A549 (cell line): ENCODE measurements around the gene SEMA3B. TPM values are rescaled to one million over a fixed set of nuclear protein-coding genes. Genes with fewer than 3 reads are reported as not detected.
A peak's percentile ranks its signal among the peaks of the same experiment; 100 is the strongest.

Experiments
- ATAC-seq, 2 experiments: fragments of 200-7000 bp in 1 of 2; fragments of >200 bp in 1 of 2; cut with Nextera tagmentation in 1 of 2; cut with Tn5 transposase in 1 of 2; 3 replicates each; pipeline versions ENCODE4 v1.8.0 to v1.9.1; 2018 to 2020; ENCODE audit warnings: mild to moderate bottlenecking in 1 of 2, moderate library complexity in 1 of 2
- CTCF ChIA-PET: fragments of 300-600 bp; sonication (Branson Sonifier 250); formaldehyde crosslinking; extraction: SDS; loops from one replicate; lab custom pipeline; 2021; ENCODE audit warnings: antibody characterized with exemption, inconsistent platforms; lab: Yijun Ruan, JAX
- POLR2A ChIA-PET: fragments of 350-600 bp; formaldehyde crosslinking; extraction: SDS; loops from one replicate; lab custom pipeline; 2021; ENCODE audit warnings: antibody characterized with exemption, inconsistent platforms; lab: Yijun Ruan, JAX
- DNase-seq, 2 experiments: peaks; one replicate each; pipeline versions ENCODE4 v3.0.0 to v3.0.0-alpha.2; 2011 to 2016; ENCODE audit warnings: low read depth in 1 of 2, low spot score in 1 of 2
- FAIRE-seq: peaks from 2 replicates; lab custom pipeline; 2011; peaks lifted over from hg19 to GRCh38; lab: Jason Lieb, UNC
- H3K27ac ChIP-seq, 2 experiments: fragments of >200 bp; sonication (Bioruptor Twin); formaldehyde crosslinking; 3 replicates each; pipeline ENCODE4 v1.5.1; 2016 to 2017
- H3K4me1 ChIP-seq: fragments of >200 bp; sonication (Bioruptor Twin); formaldehyde crosslinking; 3 replicates; pipeline ENCODE4 v1.6.1; 2016
- H3K4me2 ChIP-seq: fragments of >200 bp; sonication (Bioruptor Twin); formaldehyde crosslinking; 3 replicates; pipeline ENCODE4 v1.6.1; 2016
- H3K4me3 ChIP-seq: fragments of >200 bp; sonication (Bioruptor Twin); formaldehyde crosslinking; 3 replicates; pipeline ENCODE4 v1.5.1; 2016
- H3K9me3 ChIP-seq: fragments of >200 bp; sonication (Bioruptor Twin); formaldehyde crosslinking; 3 replicates; pipeline ENCODE4 v1.6.1; 2016
- ATOH8 ChIP-seq: fragments of 250-450 bp; sonication (Bioruptor Pico); IDR thresholded peaks from 2 replicates; pipeline ENCODE4 v1.5.0; 2020; ENCODE audit warnings: low read depth, mild to moderate bottlenecking, moderate library complexity
- BCL3 ChIP-seq: fragments of >200 bp; sonication (Bioruptor Twin); formaldehyde crosslinking; IDR thresholded peaks from 3 replicates; pipeline ENCODE4 v1.6.1; 2016
- CHD4 ChIP-seq: fragments of 200-600 bp; sonication (generic); IDR thresholded peaks from 2 replicates; pipeline ENCODE4 v1.6.1; 2016; ENCODE audit warnings: antibody characterized with exemption, mild to moderate bottlenecking, borderline replicate concordance
- E2F6 ChIP-seq: IDR thresholded peaks from 2 replicates; pipeline ENCODE4 v1.6.1; 2012; ENCODE audit warnings: low read depth, borderline replicate concordance
- EHF ChIP-seq: fragments of 250-450 bp; sonication (Bioruptor Pico); IDR thresholded peaks from 2 replicates; pipeline ENCODE4 v1.5.0; 2020; ENCODE audit warnings: mild to moderate bottlenecking
- EHMT2 ChIP-seq: fragments of 200-600 bp; sonication (generic); IDR thresholded peaks from 2 replicates; pipeline ENCODE4 v1.6.1; 2016; ENCODE audit warnings: antibody characterized with exemption, low read depth, mild to moderate bottlenecking, moderate library complexity
- FOSL2 ChIP-seq, 2 experiments: fragments of 450-650 bp in 1 of 2; fragments of >200 bp in 1 of 2; sonication (Bioruptor Twin) in 1 of 2; formaldehyde crosslinking; IDR thresholded peaks; 2 replicates each; pipeline versions ENCODE4 v1.5.0 to v1.6.1; 2016 to 2020; ENCODE audit warnings: mild to moderate bottlenecking in 1 of 2, moderate library complexity in 1 of 2
- HES2 ChIP-seq: fragments of >200 bp; sonication (Bioruptor Twin); formaldehyde crosslinking; IDR thresholded peaks from 2 replicates; pipeline ENCODE4 v1.6.1; 2016
- HOXB13 ChIP-seq: fragments of 250-450 bp; sonication (Bioruptor Pico); IDR thresholded peaks from 2 replicates; pipeline ENCODE4 v1.5.0; 2020; ENCODE audit warnings: low read depth, mild to moderate bottlenecking, moderate library complexity
- HOXB5 ChIP-seq: fragments of 250-450 bp; sonication (Bioruptor Pico); IDR thresholded peaks from 2 replicates; pipeline ENCODE4 v1.5.0; 2020; ENCODE audit warnings: mild to moderate bottlenecking, moderate library complexity
- JUN ChIP-seq, 2 experiments: fragments of >200 bp; sonication (Bioruptor Twin); formaldehyde crosslinking; IDR thresholded peaks; 2 replicates in 1 of 2; 3 replicates in 1 of 2; pipeline ENCODE4 v1.6.1; 2016 to 2017
- KDM1A ChIP-seq: fragments of 200-600 bp; sonication (generic); IDR thresholded peaks from 2 replicates; pipeline ENCODE4 v1.6.1; 2016; ENCODE audit warnings: low read depth, mild to moderate bottlenecking
- MAX ChIP-seq: IDR thresholded peaks from 2 replicates; pipeline ENCODE4 v1.6.1; 2012
- MAZ ChIP-seq: fragments of 150-350 bp; IDR thresholded peaks from 2 replicates; pipeline ENCODE4 v1.6.1; 2014; ENCODE audit warnings: antibody characterized with exemption, low read depth, low read length, borderline replicate concordance
- NFE2L2 ChIP-seq: fragments of 150-350 bp; conservative IDR thresholded peaks from 2 replicates; pipeline ENCODE4 v1.6.1; 2014; ENCODE audit warnings: low read length
- NPAS2 ChIP-seq: fragments of 250-450 bp; sonication (Bioruptor Pico); IDR thresholded peaks from 2 replicates; pipeline ENCODE4 v1.8.0; 2022; ENCODE audit warnings: mild to moderate bottlenecking, moderate library complexity, borderline replicate concordance
- RAD21 ChIP-seq, 2 experiments: fragments of >200 bp in 1 of 2; sonication (Bioruptor Twin) in 1 of 2; formaldehyde crosslinking in 1 of 2; IDR thresholded peaks in 1 of 2; conservative IDR thresholded peaks in 1 of 2; 2 replicates in 1 of 2; 3 replicates in 1 of 2; pipeline ENCODE4 v1.6.1; 2012 to 2018; ENCODE audit warnings: inconsistent platforms in 1 of 2
- RARB ChIP-seq: fragments of 250-450 bp; sonication (Bioruptor Pico); IDR thresholded peaks from 2 replicates; pipeline ENCODE4 v1.8.0; 2021; ENCODE audit warnings: mild to moderate bottlenecking, moderate library complexity
- RCOR1 ChIP-seq: fragments of 150-350 bp; IDR thresholded peaks from 2 replicates; pipeline ENCODE4 v1.6.1; 2014; ENCODE audit warnings: antibody characterized with exemption, low read length, low read depth
- RFX5 ChIP-seq: fragments of 450-650 bp; IDR thresholded peaks from 2 replicates; pipeline ENCODE4 v1.7.1; 2014; ENCODE audit warnings: antibody characterized with exemption, mild to moderate bottlenecking, moderate library complexity
- SMC3 ChIP-seq: fragments of >200 bp; sonication (Bioruptor Twin); formaldehyde crosslinking; IDR thresholded peaks from 3 replicates; pipeline ENCODE4 v1.6.1; 2018; ENCODE audit warnings: inconsistent platforms
- SREBF2 ChIP-seq: fragments of 450-650 bp; IDR thresholded peaks from 2 replicates; pipeline ENCODE4 v1.6.1; 2014; ENCODE audit warnings: mild to moderate bottlenecking, moderate library complexity
- TFCP2L1 ChIP-seq: fragments of 250-450 bp; sonication (Bioruptor Pico); IDR thresholded peaks from 2 replicates; pipeline ENCODE4 v1.5.0; 2021; ENCODE audit warnings: mild to moderate bottlenecking
- ZC3H11A ChIP-seq: fragments of 450-650 bp; IDR thresholded peaks from 2 replicates; pipeline ENCODE4 v1.6.1; 2014; ENCODE audit warnings: antibody characterized with exemption, mild to moderate bottlenecking
- ZFP36 ChIP-seq: fragments of 450-650 bp; IDR thresholded peaks from 2 replicates; pipeline ENCODE4 v1.6.1; 2014; ENCODE audit warnings: borderline replicate concordance; ENCODE audit not compliant: partially characterized antibody
- ZNF302 ChIP-seq: fragments of 250-450 bp; sonication (Bioruptor Pico); IDR thresholded peaks from 2 replicates; pipeline ENCODE4 v1.9.0; 2021; ENCODE audit warnings: inconsistent platforms, mild to moderate bottlenecking, moderate library complexity
- ZSCAN20 ChIP-seq: fragments of 250-450 bp; sonication (Bioruptor Pico); IDR thresholded peaks from 2 replicates; pipeline ENCODE4 v1.8.0; 2022; ENCODE audit warnings: mild to moderate bottlenecking, moderate library complexity
- WGBS: methylation state at CpG from one replicate; pipeline ENCODE4 v1.1.6; 2017; ENCODE audit errors: missing lambda C conversion rate; 5-methylcytosine and 5-hydroxymethylcytosine counted together
- polyA plus RNA-seq, 4 experiments: library from polyadenylated mRNA; depleted of rRNA in 3 of 4; stranded (reverse); fragments of >200 nt; fragmentation: RNase III in 1 of 4; extraction: RNeasy Plus Mini Kit Qiagen cat#74134 plus additional on column Dnase treatment in 1 of 4; gene quantifications; 2 replicates in 3 of 4; 3 replicates in 1 of 4; pipeline ENCODE4 v1.2.3, GENCODE V29; 2011 to 2017

The SEMA3B gene
- polyA plus RNA-seq, 2 of the 4 experiments (the other 2 are of a cell fraction): 6.5 to 7.4 TPM

- ATAC-seq: no peak
- ChIA-PET POLR2A (no interaction called here), CTCF (interaction anchor here (0.8 to 5.0 kb wide), 6 partner anchors 9 to 296 kb away, joined by 3 to 21 read pairs (median 6); partner anchors contain the start of genes HYAL1, HYAL3, NAA80 and TUSC2)
Measured at GRCh38 chr3:50319181-50319893, 50.4 kb downstream of the SEMA3B start.

GRCh38 chr3:50319894-50320625 lies 51.1 kb downstream of the SEMA3B start:
- peak overlapping the region; percentile 99 to 100 for H3K27ac ChIP-seq
- peak overlapping the region; percentile 65 for H3K4me3 ChIP-seq
- POLR2A ChIA-PET: no interaction called here
- peaks cover 35% of the 10 kb centered on the region for H3K4me1 ChIP-seq
- DNase-seq (no peak), ATAC-seq (no peak)
- WGBS: 82% methylated on average over 21 of the region's 29 CpGs
- CTCF ChIA-PET: interaction anchor here (0.8 to 5.1 kb wide), 6 partner anchors 15 to 295 kb away, joined by 4 to 56 read pairs (median 6); partner anchors contain the start of genes HYAL1, HYAL3 and NAA80
- no peaks in the 10 kb centered on the region for H3K9me3 ChIP-seq
- TF ChIP-seq ATOH8 (CRISPR knock-in tag) (no peak), NPAS2 (CRISPR knock-in tag) (no peak), CHD4 (no peak), ZC3H11A (no peak), ZSCAN20 (CRISPR knock-in tag) (no peak), NFE2L2 (no peak), ZNF302 (CRISPR knock-in tag) (no peak), MAZ (no peak), KDM1A (no peak), MAX (no peak), HES2 (no peak), RARB (CRISPR knock-in tag) (no peak), SMC3 (no peak), ZFP36 (no peak)
- TF ChIP-seq, all 56 proteins: peak for 0
- peak overlapping the region; percentile 98 for H3K4me2 ChIP-seq
- FAIRE-seq: no peak

More at GRCh38 chr3:50319181-50319893, 50.4 kb downstream of the SEMA3B start:
- 98% methylated on average over 15 of the region's 16 CpGs for WGBS
- no peak overlapping the region for H3K27ac ChIP-seq
- no peak overlapping the region; the same call in 2 of the 3 replicates for H3K4me2 ChIP-seq
- DNase-seq: no peak
- no peak for FAIRE-seq
- peaks cover 32% of the 10 kb centered on the region for H3K4me1 ChIP-seq
- H3K4me3 ChIP-seq: no peak overlapping the region
- no peak for TF ChIP-seq HOXB5 (CRISPR knock-in tag)
- no peak for TF ChIP-seq SREBF2
- TF ChIP-seq E2F6: no peak
- no peak for TF ChIP-seq RCOR1
- TF ChIP-seq RFX5: no peak
- TF ChIP-seq MAX: no peak
- TF ChIP-seq ZC3H11A: no peak
- TF ChIP-seq HOXB13: no peak
- TF ChIP-seq TFCP2L1: no peak
- no peak for TF ChIP-seq NFE2L2
- TF ChIP-seq FOSL2 (IDR thresholded peaks at IDR 0.05): no peak
- no peak for TF ChIP-seq FOSL2 (CRISPR knock-in tag; IDR thresholded peaks at IDR 0.05)
- no peak for TF ChIP-seq JUN (IDR thresholded peaks at IDR 0.05)
- TF ChIP-seq EHMT2: no peak
- TF ChIP-seq BCL3: no peak
- no peak for TF ChIP-seq EHF (CRISPR knock-in tag)
- TF ChIP-seq RAD21 (conservative IDR thresholded peaks at IDR 0.05 in 1 of 2, IDR thresholded peaks at IDR 0.05 in 1 of 2): no peak
- H3K9me3 ChIP-seq: no peaks in the 10 kb centered on the region
